ENCODE results near the gene NUP160.

- no peak for TF ChIP-seq POLR2A (IDR thresholded peaks at IDR 0.05)
- no peak for TF ChIP-seq CTCF (IDR thresholded peaks at IDR 0.05)
Observed at GRCh38 chr11:47731475-47731874, 116.7 kb downstream of the NUP160 start.
